HT1080 (cell line): ENCODE data around the gene C1QBP. TPM values are rescaled to one million over a fixed set of nuclear protein-coding genes. Genes with fewer than 3 reads are reported as not detected.
"Not testable (repeated sequence)": the region's sequence is repeated elsewhere in the genome, so short reads cannot be mapped to it uniquely, and the experiment has no call there.

Experiments used
- DNase-seq: peaks from one replicate; pipeline ENCODE4 v3.0.0-alpha.2; 2015; ENCODE audit warnings: low read depth
- total RNA-seq: library from RNA; depleted of rRNA; stranded (reverse); fragments of >200 nt; shearing (Covaris generic); gene quantifications from 2 replicates; pipeline ENCODE4 v1.2.3, GENCODE V29; 2014

Gene C1QBP
- total RNA-seq, 1 experiment from 2014 or later, result 661 TPM

DNA sequence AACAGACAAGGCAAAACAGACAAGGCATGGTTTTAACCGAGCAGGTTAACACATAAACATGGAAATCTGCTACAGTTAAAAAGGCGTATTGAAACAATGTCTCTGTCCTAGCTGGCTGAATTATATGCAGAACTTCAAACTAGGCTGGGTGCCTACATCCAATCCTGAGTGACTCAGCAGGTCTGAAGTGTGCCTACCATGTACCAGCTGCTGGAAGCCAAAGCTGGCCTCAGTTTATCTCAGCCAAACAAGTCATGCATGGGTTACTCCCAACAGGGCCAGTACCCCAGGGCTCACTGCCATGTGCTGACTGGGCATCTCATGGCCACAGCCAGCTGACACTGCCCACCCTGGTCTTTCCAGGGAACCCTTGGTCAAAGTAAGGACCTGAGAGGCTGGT is 4.0 kb downstream of the C1QBP start:
- DNase-seq, result no peak

DNA sequence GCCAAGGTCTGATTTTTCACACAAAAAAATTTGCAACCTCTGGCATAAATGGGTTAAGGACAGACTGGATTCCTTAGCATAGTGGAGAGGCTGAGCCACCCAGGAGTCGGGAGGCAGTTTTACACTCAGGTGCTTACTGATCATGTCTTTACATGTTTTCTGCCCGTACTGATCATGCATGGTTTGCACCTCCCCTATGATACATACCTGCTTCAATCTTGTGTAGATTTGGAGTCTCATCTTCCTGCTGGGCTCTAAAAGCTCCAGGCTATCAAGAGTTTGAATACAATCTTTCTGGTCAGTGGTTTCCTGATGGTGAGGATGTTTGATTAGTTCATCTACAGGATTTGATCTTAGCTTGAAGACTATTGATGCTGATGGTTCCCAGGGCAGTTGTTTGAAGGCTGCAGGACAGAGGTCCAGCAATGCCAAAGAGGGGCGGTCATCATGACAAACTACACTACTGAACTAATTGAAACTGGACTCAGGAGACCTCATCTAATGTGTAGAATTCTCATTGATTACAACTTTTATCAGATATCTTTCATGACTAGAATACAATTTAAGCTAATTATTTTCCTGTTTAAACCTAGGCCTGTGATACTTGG is 6.9 kb downstream of the C1QBP start:
- no peak for DNase-seq

DNA sequence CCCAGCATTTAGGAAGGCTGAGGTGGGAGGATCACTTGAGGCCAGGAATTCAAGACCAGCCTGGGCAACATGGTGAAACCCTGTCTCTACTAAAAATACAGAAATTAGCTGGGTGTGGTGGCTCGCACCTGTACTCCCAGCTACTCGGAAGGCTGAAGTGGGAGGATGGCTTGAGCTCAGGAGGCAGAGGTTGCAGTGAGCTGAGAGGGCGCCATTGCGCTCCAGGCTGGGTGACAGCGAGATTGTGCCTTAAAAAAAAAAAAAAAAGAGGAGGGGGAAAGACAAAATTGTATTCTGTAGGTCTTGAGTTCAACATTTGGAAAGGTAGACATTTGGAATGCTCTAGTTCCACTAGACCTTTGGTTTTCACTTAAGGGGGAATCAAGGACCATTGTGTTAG is 7.7 kb downstream of the C1QBP start:
- not testable (repeated sequence) for DNase-seq

DNA sequence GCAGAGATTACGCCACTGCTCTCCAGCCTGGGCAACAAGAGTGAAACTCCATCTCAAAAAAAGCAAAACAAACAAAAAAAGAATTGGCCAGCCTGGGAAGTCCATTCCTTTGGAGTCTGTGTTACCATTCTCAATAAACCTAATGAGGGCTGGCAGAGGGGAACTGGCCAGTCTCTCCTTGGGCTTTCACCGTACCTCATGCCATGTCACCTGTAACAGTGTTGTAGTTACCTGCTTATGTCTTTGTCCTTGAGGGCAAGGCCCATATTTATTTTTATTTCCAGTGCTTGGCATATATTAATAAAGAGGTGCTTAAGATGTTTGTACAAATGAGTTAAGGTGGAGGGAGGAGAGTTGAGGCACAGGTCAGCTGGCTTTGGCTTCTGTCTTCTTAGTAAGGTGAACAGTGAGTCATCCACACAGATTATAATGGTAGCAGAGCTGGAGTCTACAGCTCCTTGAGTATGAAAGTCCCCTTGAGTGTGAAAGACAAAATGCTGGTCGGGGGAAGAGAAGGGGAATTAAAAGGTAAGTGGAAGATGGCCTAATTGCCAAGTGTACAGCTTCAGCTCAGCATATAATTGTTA is 8.4 kb downstream of the C1QBP start:
- no peak for DNase-seq

DNA sequence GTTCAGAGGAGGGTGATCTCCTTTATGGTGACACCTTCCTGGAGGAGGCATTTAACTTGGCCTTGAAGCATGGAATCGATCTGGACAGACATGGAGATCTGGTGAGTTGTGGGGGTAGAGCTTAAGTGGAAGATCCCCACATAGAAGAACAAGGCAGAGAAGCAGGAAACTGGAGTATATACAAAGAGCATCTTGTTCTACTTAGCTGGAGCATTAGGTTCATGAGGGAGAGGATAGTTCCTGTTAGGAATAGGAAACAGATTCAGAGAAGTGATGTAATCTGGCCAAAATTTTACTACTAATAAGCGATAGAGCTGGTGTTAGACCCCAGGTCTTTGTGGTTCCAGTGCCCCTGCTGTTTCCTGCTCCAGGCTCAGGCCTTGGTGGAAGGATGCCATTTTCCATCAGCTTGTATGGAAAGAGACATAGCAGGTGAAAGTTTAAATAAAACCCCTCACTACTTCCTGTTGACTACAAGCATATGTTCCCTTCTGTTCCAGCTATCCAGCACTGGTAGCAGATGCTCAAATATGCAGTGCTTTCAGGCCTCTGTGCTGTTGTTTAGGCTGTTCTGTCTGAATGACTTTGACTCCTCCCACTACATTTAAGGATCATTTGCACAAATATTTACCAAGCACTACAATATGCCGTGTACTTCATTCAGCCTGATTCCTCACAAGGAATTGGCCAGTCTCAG is 9.6 kb downstream of the C1QBP start:
- DNase-seq, result no peak

DNA sequence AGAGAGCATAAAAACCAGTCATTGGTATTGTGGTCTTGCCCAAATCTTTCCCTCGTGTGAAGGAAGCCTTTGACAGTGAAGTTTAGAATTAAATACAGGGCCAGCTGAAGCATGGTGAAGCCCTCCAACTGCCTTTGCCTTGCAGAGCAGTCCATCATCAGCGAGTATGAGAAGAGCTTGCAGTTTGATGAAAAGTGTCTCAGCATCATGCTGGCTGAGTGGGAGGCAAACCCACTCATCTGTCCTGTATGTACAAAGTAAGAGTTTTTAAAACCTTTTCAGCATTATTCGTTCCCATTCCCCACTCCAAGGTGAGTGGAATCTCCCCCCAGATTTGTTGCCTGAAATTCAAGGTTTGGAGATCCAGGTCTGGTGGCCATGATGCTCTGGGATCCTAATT is 13.1 kb downstream of the C1QBP start:
- DNase-seq, result no peak

DNA sequence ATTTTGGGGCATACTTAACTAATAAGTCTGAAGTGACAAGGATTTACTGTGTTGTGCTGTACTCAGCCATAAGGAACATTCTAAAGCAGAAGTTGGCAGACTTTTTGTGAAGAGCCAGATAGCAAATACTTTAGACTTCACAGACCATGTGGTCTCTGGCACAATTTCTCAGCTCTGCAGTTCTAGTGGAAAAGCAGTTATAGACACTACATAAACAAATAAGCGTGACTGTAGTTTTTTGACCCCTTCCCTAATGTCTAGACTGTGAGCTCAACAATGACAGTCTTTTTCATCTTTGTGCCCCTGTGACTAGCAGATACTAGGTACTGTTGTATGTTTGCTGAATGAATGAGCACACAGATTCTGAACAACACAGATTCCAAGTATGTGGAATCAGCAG is 14.0 kb downstream of the C1QBP start:
- DNase-seq, result no peak

DNA sequence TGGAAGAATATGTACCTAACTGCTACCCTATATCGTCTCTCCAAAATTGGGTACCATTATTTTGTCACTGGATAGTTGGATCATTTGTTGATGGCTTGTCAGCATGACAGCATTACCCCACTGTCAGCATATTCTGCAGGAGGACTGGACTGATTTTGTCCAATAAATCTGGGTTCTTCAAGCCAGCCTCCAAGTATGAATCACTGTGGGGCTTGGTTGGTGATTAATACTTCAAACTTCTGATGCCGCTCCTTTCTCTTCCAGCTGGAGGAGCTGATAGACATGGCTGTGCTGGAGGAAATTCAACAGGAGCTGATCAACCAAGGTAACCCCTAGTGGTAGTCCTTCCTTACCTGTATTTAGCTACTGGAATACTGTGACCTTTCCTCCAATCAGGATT is 16.4 kb downstream of the C1QBP start:
- peak; percentile 85 for DNase-seq

DNA sequence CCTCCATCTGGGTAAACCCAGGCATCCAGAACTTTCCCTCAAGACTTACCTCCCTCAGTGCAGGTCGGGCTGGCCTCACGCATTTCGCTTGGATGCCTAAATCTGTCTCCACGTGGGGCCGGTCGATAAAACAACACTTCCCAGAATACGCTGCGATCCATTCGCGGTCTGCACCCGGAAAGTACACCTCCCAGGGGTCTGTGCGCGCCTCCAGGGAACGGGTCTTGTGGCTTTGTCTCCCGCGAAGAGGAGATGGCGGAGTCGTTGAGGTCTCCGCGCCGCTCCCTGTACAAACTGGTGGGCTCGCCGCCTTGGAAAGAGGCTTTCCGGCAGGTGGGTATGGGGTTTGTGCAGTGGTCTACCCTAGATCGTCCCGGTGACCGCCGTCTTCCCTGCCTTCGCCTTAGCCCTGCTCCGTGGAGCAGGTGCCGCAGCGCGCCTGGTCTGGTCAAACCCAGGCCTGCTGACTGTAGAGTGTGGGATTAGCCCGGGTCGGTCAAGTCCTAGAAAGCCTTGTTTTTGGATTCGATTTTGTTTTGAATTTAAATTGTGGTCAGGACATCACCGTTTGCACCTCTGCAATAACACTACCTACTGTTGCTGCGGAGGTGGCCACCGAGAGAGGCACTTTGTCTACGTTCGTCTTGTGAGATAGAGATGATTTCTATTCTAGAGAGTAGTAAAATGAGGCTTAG is 18.8 kb downstream of the C1QBP start, which contains the start of gene RPAIN:
RPAIN (plus strand) TSS at position 224 of the 695 bp plus-strand sequence; CDS start at position 253, 29 bp downstream.
- DNase-seq, result no peak

DNA sequence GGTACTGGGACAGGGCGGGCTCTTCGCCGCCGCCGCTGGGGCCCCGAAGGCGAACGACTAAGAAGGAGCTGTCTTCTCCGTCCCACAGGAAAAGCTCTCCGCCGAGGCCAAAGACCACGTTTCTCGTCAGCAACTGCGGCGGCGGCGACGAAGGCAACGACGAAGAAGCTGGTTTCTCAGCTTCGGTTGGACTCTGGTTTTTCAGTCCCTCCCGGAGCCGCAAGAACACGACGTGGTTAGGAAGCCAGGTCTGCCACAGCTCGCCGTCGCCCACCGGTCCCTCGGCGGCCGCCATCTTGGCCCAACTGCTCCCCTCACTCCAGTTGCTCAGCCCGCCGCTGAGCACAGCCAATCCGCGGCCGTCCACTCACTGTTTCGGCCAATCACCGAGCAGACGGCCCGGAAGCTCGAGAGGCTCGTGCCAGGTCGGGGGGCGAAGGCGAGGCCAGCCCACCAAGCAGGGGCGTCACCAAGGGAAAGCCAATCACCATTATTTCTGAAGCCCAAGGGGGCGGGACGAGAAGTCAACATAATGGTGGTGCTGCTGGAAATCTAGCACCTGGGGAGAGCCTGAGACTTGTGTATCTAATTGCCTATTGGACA is 19.5 kb downstream of the C1QBP start, which contains the start of gene NUP88:
NUP88 (minus strand) TSS at position 307 of the 603 bp plus-strand sequence; CDS start at position 295, 12 bp downstream.
- DNase-seq, result peak; percentile 98

DNA sequence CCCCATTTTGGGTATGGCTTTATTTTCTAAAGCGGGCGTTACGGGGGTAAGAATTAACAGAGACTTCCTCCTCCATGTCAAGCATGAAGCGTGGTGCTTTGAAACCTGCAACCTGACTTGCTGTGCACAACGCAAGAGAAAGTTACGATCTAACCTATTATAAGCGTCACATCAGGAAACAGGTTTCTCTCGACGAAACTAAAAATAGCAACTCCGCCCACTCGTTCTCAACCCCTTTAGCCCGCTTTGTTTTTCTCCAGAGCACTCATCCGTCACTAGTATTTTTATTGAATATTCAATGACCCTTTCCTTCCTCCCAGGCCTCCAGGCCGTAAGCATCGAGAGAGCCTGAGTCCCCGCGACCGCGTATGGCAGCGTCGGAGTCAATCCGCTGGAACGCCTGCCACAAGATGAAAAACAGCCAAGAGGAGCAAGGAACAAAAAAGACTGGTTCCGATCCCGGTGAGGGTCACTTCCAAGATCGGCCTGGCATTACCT is 20.0 kb downstream of the C1QBP start:
- DNase-seq, result peak; percentile 35

DNA sequence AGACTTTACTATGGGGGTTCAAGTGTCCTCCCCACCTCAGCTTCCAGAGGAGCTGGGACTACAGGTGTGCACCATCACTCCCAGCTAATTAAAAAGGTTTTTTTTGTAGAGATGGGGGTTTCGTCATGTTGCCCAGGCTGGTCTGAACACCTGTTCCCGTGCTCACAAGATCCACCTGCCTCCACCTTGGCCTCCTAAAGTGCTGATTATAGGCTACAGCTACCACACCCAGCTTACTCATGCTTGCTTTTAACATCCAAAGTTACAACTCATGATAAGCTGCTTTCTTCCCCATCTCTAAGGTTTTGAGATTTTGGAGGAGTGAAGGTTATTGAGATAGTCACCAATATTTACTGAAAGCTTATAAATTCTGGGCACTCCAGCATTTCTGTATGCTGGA is 22.1 kb downstream of the C1QBP start:
- no peak for DNase-seq

DNA sequence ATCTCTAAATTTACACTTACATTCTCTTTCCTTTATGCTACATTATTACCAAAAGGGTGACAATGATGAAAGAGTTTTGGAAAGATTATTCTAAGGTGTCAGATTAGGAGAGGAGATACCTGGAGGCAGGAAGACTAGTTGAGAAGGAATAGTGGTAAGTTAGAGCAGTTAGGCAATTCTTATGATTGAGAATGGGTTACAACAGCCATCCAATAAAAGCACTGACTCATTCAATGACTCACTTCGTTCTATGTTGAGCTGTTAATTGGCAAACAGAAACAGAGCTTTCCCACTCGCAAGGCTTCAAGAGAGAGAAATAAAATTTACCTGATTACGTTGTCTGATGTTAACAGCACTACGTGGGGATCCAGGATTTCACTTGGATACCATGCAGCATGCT is 25.3 kb downstream of the C1QBP start:
- DNase-seq, result peak; percentile 86

DNA sequence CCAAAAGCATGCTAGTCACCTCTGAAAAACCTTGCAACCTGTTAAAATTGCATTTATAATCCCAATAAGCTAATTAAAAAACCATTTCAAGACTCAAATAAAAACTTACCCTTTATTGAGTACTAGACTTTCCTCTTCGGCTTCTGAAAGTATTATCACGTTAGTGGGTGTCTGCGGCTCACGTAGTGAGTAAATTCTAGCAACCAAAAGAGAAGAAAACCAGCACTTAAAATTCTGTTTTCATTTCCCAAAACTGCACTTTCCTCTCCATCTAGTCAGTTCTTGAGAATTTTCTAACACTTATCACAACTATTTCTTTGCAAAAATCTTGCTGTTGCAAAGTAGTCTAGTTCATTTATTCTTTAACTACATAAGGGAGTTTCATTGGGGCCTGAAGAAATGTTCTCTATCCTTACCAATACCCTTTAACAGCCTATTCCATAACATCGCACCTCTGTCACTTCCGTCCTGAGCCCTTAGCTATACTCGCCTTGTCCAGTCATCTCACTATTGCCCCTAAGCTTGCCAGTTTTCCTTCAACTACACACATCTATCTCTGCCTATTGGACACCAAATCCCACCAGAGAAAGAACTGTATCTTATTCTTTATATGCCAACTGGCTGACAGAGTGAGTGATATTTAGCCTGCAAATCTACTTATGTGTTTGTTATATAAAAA is 28.2 kb downstream of the C1QBP start:
- no peak for DNase-seq

DNA sequence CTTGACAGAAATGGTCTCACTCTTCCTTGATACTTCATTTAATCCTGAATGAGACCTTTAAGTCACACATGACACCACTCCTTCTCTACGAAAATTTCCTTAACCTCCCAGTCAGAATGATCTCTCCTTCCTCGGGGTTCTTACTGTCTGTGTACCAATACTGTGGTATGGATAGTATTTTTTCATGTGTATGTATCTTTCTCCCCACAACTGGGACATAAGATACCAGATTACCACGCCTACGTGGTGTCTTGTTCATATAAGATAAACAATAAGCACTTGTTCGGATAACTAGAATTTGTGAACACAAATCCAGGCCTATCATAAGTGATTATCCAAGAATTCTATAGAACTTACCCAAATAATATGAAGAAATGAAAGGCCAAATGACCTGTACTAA is 30.8 kb downstream of the C1QBP start:
- no peak for DNase-seq

DNA sequence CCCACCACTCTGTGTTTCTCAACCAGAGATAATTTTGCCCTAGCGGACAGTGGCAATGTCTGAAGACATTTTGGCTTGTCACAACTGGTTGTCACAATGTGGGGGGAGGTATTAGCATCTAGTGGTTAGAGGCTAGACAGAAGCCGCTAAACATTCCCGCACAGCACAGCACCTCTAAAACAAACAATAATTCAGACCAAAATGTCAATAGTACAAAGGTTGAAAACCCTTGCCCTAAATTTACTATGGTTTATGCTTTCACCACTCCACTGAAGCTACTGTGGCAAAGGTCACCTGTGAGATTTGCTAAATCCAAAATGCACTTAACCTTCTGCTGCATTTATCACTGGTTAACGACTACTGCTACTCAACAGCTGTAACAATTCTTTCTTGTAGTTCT is 33.6 kb downstream of the C1QBP start:
- DNase-seq, result no peak

DNA sequence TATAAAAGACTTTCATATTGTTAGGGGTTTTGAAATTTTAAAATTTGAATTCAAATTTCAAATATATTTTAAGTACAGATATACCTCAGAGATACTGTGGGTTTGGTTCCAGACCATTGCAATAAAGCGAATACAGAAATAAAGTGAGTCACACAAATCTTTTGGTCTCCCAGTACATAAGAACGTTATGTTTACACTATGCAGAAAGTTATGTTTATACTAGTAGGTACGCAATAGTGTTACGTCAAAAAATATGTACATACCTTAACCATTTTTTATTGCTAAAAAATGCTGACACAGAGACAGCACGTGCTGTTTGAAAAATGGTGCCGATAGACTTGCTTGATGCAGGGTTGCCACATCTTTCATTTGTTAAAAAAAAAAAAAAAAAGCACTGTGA is 39.2 kb downstream of the C1QBP start:
- DNase-seq, result no peak

DNA sequence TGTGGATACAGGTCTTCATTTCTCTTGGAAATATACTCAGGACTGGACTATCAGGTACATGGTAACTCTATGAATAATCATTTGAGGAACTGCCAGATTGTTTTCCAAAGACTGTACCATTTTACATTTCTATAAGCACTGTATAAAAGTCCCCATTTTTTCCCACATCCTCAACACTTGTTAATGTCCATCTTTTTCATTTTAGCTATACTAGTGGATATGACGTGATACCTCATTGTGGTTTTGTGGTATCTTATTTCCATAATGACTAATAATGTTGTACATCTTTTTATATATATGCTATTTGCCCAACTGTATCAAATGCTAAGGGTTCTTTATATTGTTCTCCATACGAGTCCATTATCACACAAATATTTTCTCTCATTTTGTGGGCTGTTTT is 42.3 kb downstream of the C1QBP start:
- no peak for DNase-seq

DNA sequence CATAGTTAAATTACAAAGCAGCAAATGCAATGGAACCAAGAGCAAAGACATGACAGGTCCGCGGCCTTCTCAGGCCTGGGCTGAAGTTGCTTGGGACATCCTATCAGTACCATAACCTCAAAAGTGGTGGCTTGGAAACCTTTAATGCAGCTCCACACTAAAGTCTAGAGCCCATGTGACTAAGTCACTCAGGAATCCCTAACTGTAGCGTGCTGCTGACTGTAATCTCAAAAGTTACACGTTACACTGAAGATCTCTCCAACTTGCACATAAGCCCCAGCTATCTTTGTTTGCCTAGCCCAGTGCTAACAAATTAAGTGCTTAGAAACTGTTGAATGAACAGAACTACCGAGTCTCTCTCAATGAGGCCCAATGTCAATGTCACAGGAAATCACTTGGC is 47.3 kb downstream of the C1QBP start:
- DNase-seq, result no peak
